K562 (cell line): ENCODE results near the gene TMEM141. TPM values are rescaled to one million over a fixed set of nuclear protein-coding genes. Genes with fewer than 3 reads are reported as not detected.

Source experiments
- CXXC5 ChIP-seq: fragments of 250-450 bp; sonication (Bioruptor Pico); IDR thresholded peaks from 2 replicates; pipeline ENCODE4 v1.8.0; 2022; ENCODE audit warnings: inconsistent platforms, mild to moderate bottlenecking, moderate library complexity
- DNMT1 ChIP-seq: fragments of 450-650 bp; IDR thresholded peaks from 2 replicates; pipeline ENCODE4 v1.6.1; 2016; ENCODE audit warnings: antibody characterized with exemption, mild to moderate bottlenecking
- E4F1 ChIP-seq: fragments of 250-450 bp; sonication (Bioruptor Pico); IDR thresholded peaks from 2 replicates; pipeline ENCODE4 v1.5.0; 2021; ENCODE audit warnings: mild to moderate bottlenecking, borderline replicate concordance
- ETV1 ChIP-seq: fragments of 450-650 bp; conservative IDR thresholded peaks from 2 replicates; pipeline ENCODE4 v1.6.1; 2016; ENCODE audit warnings: missing genetic modification characterization, control low read depth, low read depth, missing compliant biosample characterization
- GTF2A2 ChIP-seq: IDR thresholded peaks from 2 replicates; pipeline ENCODE4 v1.6.1; 2016; ENCODE audit warnings: mild to moderate bottlenecking, missing genetic modification characterization, missing compliant biosample characterization
- HDAC1 ChIP-seq, 2 experiments: fragments of 450-650 bp; IDR thresholded peaks; 2 replicates each; pipeline ENCODE4 v1.6.1; 2016 to 2017; ENCODE audit warnings: inconsistent platforms in 1 of 2, mild to moderate bottlenecking in 1 of 2, moderate library complexity in 1 of 2
- IFI16 ChIP-seq: fragments of 250-450 bp; sonication (Bioruptor Pico); IDR thresholded peaks from 2 replicates; pipeline ENCODE4 v2.1.2; 2022; ENCODE audit warnings: mild to moderate bottlenecking, inconsistent platforms
- MAX ChIP-seq: sonication (generic); formaldehyde crosslinking; IDR thresholded peaks from 2 replicates; pipeline ENCODE4 v1.9.0; 2022; ENCODE audit warnings: mild to moderate bottlenecking, missing genetic modification reagents
- NR2C1 ChIP-seq, 2 experiments: fragments of 450-650 bp; IDR thresholded peaks; 2 replicates each; pipeline ENCODE4 v1.6.1; 2017; ENCODE audit warnings: mild to moderate bottlenecking in 2 of 2, antibody characterized with exemption in 1 of 2, inconsistent platforms in 1 of 2, missing compliant biosample characterization in 1 of 2, missing genetic modification characterization in 1 of 2
- SMAD4 ChIP-seq: fragments of 250-450 bp; sonication (Bioruptor Pico); conservative IDR thresholded peaks from 2 replicates; pipeline ENCODE4 v1.8.0; 2021; ENCODE audit warnings: inconsistent platforms, mild to moderate bottlenecking, moderate library complexity
- TEAD1 ChIP-seq, 2 experiments: fragments of 450-650 bp in 1 of 2; sonication (generic) in 1 of 2; formaldehyde crosslinking; IDR thresholded peaks; 2 replicates each; pipeline versions ENCODE4 v1.4.0 to v1.8.0; 2020 to 2022; ENCODE audit warnings: mild to moderate bottlenecking in 2 of 2, missing genetic modification reagents in 1 of 2
- TEAD2 ChIP-seq: fragments of 450-650 bp; IDR thresholded peaks from 2 replicates; pipeline ENCODE4 v1.6.1; 2016; ENCODE audit warnings: missing genetic modification characterization, control low read depth, missing compliant biosample characterization
- ZC3H11A ChIP-seq: IDR thresholded peaks from 2 replicates; pipeline ENCODE4 v1.6.1; 2012; ENCODE audit warnings: low read depth, low read length, improper control_type of control experiment
- ZNF165 ChIP-seq: fragments of 250-450 bp; sonication (Bioruptor Pico); IDR thresholded peaks from 2 replicates; pipeline ENCODE4 v1.4.0; 2020; ENCODE audit warnings: borderline replicate concordance
- ZNF239 ChIP-seq: fragments of 250-450 bp; sonication (Bioruptor Pico); IDR thresholded peaks from 2 replicates; pipeline ENCODE4 v1.4.0; 2020; ENCODE audit warnings: mild to moderate bottlenecking
- ZNF311 ChIP-seq: fragments of 250-450 bp; sonication (Bioruptor Pico); IDR thresholded peaks from 2 replicates; pipeline ENCODE4 v1.4.0; 2020; ENCODE audit warnings: mild to moderate bottlenecking, moderate library complexity
- ZNF639 ChIP-seq, 2 experiments: fragments of 200-800 bp in 1 of 2; sonication (Bioruptor generic) in 1 of 2; sonication (generic) in 1 of 2; formaldehyde crosslinking in 1 of 2; IDR thresholded peaks in 1 of 2; conservative IDR thresholded peaks in 1 of 2; 2 replicates each; pipeline versions ENCODE4 v1.5.0 to v1.6.1; 2016 to 2020; ENCODE audit warnings: missing compliant biosample characterization in 1 of 2, missing genetic modification characterization in 1 of 2, missing genetic modification reagents in 1 of 2
- polyA plus RNA-seq, 8 experiments: library from polyadenylated mRNA; depleted of rRNA in 4 of 8; stranded (reverse) in 5 of 8; unstranded in 3 of 8; fragments of >200 nt; fragmentation: Nextera tagmentation in 2 of 8; fragmentation: Illumina TruSeq in 1 of 8; extraction: Ambion mirVana in 2 of 8; extraction: Trizol in 1 of 8; gene quantifications; 2 replicates each; pipeline versions ENCODE4 v1.2.1 to v1.2.3, GENCODE V29; 2011 to 2014; ENCODE audit warnings: inconsistent platforms in 1 of 8, missing spikeins in 1 of 8
- total RNA-seq, 7 experiments: library from RNA; depleted of rRNA in 6 of 7; stranded (reverse); fragments of >200 nt in 6 of 7; fragmentation: Illumina TruSeq in 2 of 7; extraction: Trizol in 2 of 7; gene quantifications; 2 replicates each; pipeline versions ENCODE4 v1.2.1 to v1.2.3, GENCODE V29; 2011 to 2021; ENCODE audit warnings: low replicate concordance in 1 of 7

TMEM141 gene
- total and polyA plus RNA-seq, 9 of the 15 experiments (the other 6 are each of a cell fraction or from before 2014, with no cell fraction given), result 21.5 to 123 (median 74.8) TPM

- TF ChIP-seq IFI16 (CRISPR knock-in tag) (peak; percentile 62; the same call in 1 of the 2 replicates), ZNF239 (CRISPR knock-in tag) (peak; percentile 77), ETV1 (peak; percentile 28; the same call in 1 of the 2 replicates), ZNF311 (CRISPR knock-in tag) (peak; percentile 97), SMAD4 (CRISPR knock-in tag) (peak; percentile 94), NR2C1 (IDR thresholded peaks at IDR 0.05) (no peak), NR2C1 (tag; IDR thresholded peaks at IDR 0.05) (peak; percentile 80), ZC3H11A (no peak), TEAD2 (peak; percentile 55; the same call in 1 of the 2 replicates), HDAC1 (IDR thresholded peaks at IDR 0.05) (no peak), MAX (CRISPR knock-in tag) (no peak), CXXC5 (CRISPR knock-in tag) (peak; percentile 81; the same call in 1 of the 2 replicates), DNMT1 (no peak), ZNF165 (peak; percentile 63; the same call in 1 of the 2 replicates), GTF2A2 (tag) (peak; percentile 86), E4F1 (CRISPR knock-in tag) (0 out of 2 replicates have a peak, but pooled peaks have one; percentile 60), ZNF639 (CRISPR knock-in tag; conservative IDR thresholded peaks at IDR 0.05 in 1 of 2, IDR thresholded peaks at IDR 0.05 in 1 of 2) (peak in 1 of 2 experiments; percentile 92; a peak in 2 of 4 replicates), TEAD1 (CRISPR knock-in tag; IDR thresholded peaks at IDR 0.05) (peak in 1 of 2 experiments; percentile 78; a peak in 1 of 4 replicates)
Measured at GRCh38 chr9:136789523-136789937, 1.6 kb upstream of the TMEM141 start (continued).
